Measurements from ENCODE around the gene ENTPD2.

DNA sequence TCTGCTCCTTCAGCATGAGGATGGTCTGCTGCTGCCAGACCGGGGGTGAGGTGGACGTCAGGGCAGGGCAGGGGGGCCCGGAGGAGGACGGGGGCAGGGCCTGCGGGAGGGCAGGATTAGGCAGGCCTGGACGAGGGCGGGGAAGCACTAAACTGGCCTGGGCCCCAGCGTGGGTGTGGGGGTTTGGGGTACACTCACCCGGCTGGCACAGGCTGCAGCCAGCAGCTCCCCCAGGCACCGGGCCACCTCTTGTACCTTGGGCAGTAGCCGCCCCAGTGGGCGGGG is 11.0 kb upstream of the ENTPD2 start:
- TF ChIP-seq, protein P1, sequence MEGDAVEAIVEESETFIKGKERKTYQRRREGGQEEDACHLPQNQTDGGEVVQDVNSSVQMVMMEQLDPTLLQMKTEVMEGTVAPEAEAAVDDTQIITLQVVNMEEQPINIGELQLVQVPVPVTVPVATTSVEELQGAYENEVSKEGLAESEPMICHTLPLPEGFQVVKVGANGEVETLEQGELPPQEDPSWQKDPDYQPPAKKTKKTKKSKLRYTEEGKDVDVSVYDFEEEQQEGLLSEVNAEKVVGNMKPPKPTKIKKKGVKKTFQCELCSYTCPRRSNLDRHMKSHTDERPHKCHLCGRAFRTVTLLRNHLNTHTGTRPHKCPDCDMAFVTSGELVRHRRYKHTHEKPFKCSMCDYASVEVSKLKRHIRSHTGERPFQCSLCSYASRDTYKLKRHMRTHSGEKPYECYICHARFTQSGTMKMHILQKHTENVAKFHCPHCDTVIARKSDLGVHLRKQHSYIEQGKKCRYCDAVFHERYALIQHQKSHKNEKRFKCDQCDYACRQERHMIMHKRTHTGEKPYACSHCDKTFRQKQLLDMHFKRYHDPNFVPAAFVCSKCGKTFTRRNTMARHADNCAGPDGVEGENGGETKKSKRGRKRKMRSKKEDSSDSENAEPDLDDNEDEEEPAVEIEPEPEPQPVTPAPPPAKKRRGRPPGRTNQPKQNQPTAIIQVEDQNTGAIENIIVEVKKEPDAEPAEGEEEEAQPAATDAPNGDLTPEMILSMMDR (IDR thresholded peaks at IDR 0.05) = no peak
- TF ChIP-seq POLR2AphosphoS5 (IDR thresholded peaks at IDR 0.05) = no peak
- no peak for TF ChIP-seq EP300 (IDR thresholded peaks at IDR 0.05; ENCODE audit: low read depth)
- TF ChIP-seq POLR2A (IDR thresholded peaks at IDR 0.05) = no peak

All from transverse colon (tissue), 4 donors.